ENCODE data around the gene CTDP1. TPM values are rescaled to one million over a fixed set of nuclear protein-coding genes. Genes with fewer than 3 reads are reported as not detected.

CTDP1 gene
- total RNA-seq, 1 donor from 2014 or later, result 23.9 TPM

- H3K4me3 Mint-ChIP-seq (ENCODE audit: low read depth), result no peak overlapping the region
- DNase-seq (ENCODE audit: low spot score, unreplicated experiment), result no peak
- peaks cover 33% of the 10 kb centered on the region for H3K27me3 Mint-ChIP-seq
- peaks cover 3% of the 10 kb centered on the region for H3K9me3 Mint-ChIP-seq (ENCODE audit: low read depth)
- TF ChIP-seq CTCF (IDR thresholded peaks at IDR 0.05; ENCODE audit: unreplicated experiment), result no peak
- H3K27ac Mint-ChIP-seq, result no peak overlapping the region
- H3K4me1 Mint-ChIP-seq (ENCODE audit: low read depth), result no peaks in the 10 kb centered on the region
- H3K36me3 Mint-ChIP-seq (ENCODE audit: insufficient read depth), result no peaks in the 10 kb centered on the region
These were observed 17.2 kb upstream of the CTDP1 start for GRCh38 chr18:79662439-79662838.

GRCh38 chr18:79664525-79665125, 15.0 kb upstream of the CTDP1 start:
- peaks cover 3% of the 10 kb centered on the region for H3K9me3 Mint-ChIP-seq (ENCODE audit: low read depth)
- H3K4me3 Mint-ChIP-seq (ENCODE audit: low read depth), result no peak overlapping the region
- H3K4me1 Mint-ChIP-seq (ENCODE audit: low read depth), result no peaks in the 10 kb centered on the region
- H3K27ac Mint-ChIP-seq, result no peak overlapping the region
- no peak for DNase-seq (ENCODE audit: low spot score, unreplicated experiment)
- TF ChIP-seq CTCF (IDR thresholded peaks at IDR 0.05; ENCODE audit: unreplicated experiment), result no peak
- no peaks in the 10 kb centered on the region for H3K36me3 Mint-ChIP-seq (ENCODE audit: insufficient read depth)
- peaks cover 19% of the 10 kb centered on the region for H3K27me3 Mint-ChIP-seq

GRCh38 chr18:79668203-79668602, 11.4 kb upstream of the CTDP1 start:
- no peak for TF ChIP-seq CTCF (IDR thresholded peaks at IDR 0.05; ENCODE audit: unreplicated experiment)
- Mint-ChIP-seq H3K27ac (no peak overlapping the region), H3K36me3 (ENCODE audit: insufficient read depth) (no peaks in the 10 kb centered on the region), H3K9me3 (ENCODE audit: low read depth) (peaks cover 3% of the 10 kb centered on the region), H3K4me1 (ENCODE audit: low read depth) (no peaks in the 10 kb centered on the region), H3K4me3 (ENCODE audit: low read depth) (no peak overlapping the region), H3K27me3 (no peaks in the 10 kb centered on the region)
- DNase-seq (ENCODE audit: low spot score, unreplicated experiment), result no peak

- Mint-ChIP-seq H3K27ac (no peak overlapping the region), H3K4me1 (ENCODE audit: low read depth) (peaks cover 6% of the 10 kb centered on the region), H3K9me3 (ENCODE audit: low read depth) (no peaks in the 10 kb centered on the region), H3K4me3 (ENCODE audit: low read depth) (no peak overlapping the region), H3K27me3 (no peaks in the 10 kb centered on the region), H3K36me3 (ENCODE audit: insufficient read depth) (no peaks in the 10 kb centered on the region)
- no peak for TF ChIP-seq CTCF (IDR thresholded peaks at IDR 0.05; ENCODE audit: unreplicated experiment)
- DNase-seq (ENCODE audit: low spot score, unreplicated experiment), result no peak
These were observed 6.9 kb upstream of the CTDP1 start for GRCh38 chr18:79672490-79673276.

GRCh38 chr18:79677221-79677620, 2.4 kb upstream of the CTDP1 start:
- no peaks in the 10 kb centered on the region for H3K27me3 Mint-ChIP-seq
- no peaks in the 10 kb centered on the region for H3K9me3 Mint-ChIP-seq (ENCODE audit: low read depth)
- TF ChIP-seq CTCF (IDR thresholded peaks at IDR 0.05; ENCODE audit: unreplicated experiment), result no peak
- H3K36me3 Mint-ChIP-seq (ENCODE audit: insufficient read depth), result no peaks in the 10 kb centered on the region
- peak overlapping the region; percentile 99 for H3K27ac Mint-ChIP-seq
- peak overlapping the region; percentile 96 for H3K4me3 Mint-ChIP-seq (ENCODE audit: low read depth)
- DNase-seq (ENCODE audit: low spot score, unreplicated experiment), result no peak
- peaks cover 29% of the 10 kb centered on the region for H3K4me1 Mint-ChIP-seq (ENCODE audit: low read depth)

Data from progenitor cell of endocrine pancreas (in vitro differentiated cells).